GM12892 (cell line): Measurements from ENCODE around the gene HIPK4. TPM values are rescaled to one million over a fixed set of nuclear protein-coding genes. Genes with fewer than 3 reads are reported as not detected.
A peak's percentile ranks its signal among the peaks of the same experiment; 100 is the strongest.
"Not testable (repeated sequence)": the region's sequence is repeated elsewhere in the genome, so short reads cannot be mapped to it uniquely, and the experiment has no call there.

ENCODE experiments used
- DNase-seq: peaks from one replicate; pipeline ENCODE4 v3.0.0; 2011; ENCODE audit not compliant: insufficient read length
- FAIRE-seq: peaks from 2 replicates; lab custom pipeline; 2011; peaks lifted over from hg19 to GRCh38; lab: Jason Lieb, UNC
- POLR2A ChIP-seq: IDR thresholded peaks from 2 replicates; pipeline ENCODE4 v1.6.1; 2011; ENCODE audit warnings: low read depth, low read length, control low read depth
- POLR2AphosphoS5 ChIP-seq: IDR thresholded peaks from 2 replicates; pipeline ENCODE4 v1.6.1; 2011; ENCODE audit warnings: low read depth, low read length, control low read depth
- TAF1 ChIP-seq: IDR thresholded peaks from 2 replicates; pipeline ENCODE4 v1.6.1; 2011; ENCODE audit warnings: low read depth, mild to moderate bottlenecking, control low read depth, low read length, borderline replicate concordance
- polyA plus RNA-seq: library from polyadenylated mRNA; unstranded; fragments of >200 nt; gene quantifications from one replicate; pipeline ENCODE4 v1.2.1, GENCODE V29; 2012; ENCODE audit warnings: missing spikeins, inconsistent platforms; ENCODE audit not compliant: missing spikeins

HIPK4 gene, protein sequence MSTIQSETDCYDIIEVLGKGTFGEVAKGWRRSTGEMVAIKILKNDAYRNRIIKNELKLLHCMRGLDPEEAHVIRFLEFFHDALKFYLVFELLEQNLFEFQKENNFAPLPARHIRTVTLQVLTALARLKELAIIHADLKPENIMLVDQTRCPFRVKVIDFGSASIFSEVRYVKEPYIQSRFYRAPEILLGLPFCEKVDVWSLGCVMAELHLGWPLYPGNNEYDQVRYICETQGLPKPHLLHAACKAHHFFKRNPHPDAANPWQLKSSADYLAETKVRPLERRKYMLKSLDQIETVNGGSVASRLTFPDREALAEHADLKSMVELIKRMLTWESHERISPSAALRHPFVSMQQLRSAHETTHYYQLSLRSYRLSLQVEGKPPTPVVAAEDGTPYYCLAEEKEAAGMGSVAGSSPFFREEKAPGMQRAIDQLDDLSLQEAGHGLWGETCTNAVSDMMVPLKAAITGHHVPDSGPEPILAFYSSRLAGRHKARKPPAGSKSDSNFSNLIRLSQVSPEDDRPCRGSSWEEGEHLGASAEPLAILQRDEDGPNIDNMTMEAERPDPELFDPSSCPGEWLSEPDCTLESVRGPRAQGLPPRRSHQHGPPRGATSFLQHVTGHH
- polyA plus RNA-seq = not detected

GRCh38 chr19:40390084-40390742 is at the start of gene HIPK4:
TSS of gene HIPK4 (minus strand) at chr19:40390181. CDS start at chr19:40389902, 279 bp downstream.
- no peak for DNase-seq
- FAIRE-seq = no peak
- TF ChIP-seq POLR2A = no peak
- TF ChIP-seq TAF1 = no peak
- no peak for TF ChIP-seq POLR2AphosphoS5

DNA sequence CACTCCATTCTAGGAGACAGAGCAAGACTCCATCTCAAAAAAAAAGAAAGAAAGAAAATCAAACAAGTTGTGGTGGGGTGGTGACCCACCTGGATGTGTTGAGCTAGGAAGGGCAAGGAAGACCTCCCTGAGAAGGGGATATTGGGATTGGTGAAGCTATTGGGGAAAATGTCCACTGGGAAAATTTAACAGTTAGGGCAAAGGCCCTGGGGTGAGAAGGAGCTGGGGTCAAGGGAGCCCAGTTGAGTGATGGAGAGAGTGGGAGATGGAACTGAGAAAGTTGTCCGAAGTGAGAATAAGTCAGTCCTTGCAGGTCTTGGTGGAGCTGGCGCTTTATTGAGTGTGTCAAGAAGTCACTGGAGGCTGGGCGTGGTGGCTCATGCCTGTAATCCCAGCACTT is 48.3 kb upstream of the HIPK4 start:
- TF ChIP-seq TAF1 (no peak), POLR2AphosphoS5 (no peak), POLR2A (no peak)
- FAIRE-seq (no peak), DNase-seq (no peak)

DNA sequence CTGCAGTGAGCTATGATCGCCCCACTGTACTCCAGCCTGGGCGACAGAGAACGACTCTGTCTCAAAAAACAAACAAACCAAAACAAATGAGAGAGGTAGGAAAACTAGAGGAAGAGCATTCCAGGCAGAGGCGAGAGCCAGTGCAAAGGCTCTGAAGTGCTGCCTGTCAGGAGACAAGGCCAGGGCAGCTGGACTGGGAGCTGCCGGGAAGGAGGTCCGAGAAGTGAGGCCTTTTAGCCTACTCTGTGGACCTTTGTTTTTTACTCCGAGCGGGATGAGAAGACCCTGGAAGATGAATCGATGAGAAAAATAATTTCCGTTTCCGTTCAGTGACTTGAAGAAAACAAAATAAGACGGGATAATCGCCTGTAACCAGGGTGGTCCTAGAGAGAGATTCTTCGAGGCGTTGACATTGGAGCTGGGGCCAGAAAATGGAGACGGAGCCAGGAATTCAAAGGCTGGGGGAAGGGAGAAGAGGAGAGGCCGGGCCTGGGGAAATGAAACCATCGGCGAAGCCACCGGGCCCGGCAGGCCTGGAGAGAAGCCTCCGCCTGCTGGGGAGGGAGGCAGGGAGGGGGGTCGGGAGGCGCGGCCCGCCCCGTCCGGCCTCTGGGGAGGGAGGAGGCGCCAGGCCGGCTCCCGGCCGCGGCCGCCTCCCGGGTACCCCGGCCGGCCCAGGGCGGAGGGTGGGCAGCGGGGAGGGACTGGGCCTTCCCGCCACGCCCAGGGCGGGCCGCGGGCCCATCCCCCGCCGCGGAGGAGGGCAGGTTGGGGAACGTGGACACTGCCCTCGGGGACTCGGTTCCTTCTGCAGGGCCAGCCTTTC is 43.6 kb upstream of the HIPK4 start:
- FAIRE-seq (peak; percentile 83), DNase-seq (peak; percentile 89)
- TF ChIP-seq POLR2AphosphoS5 (no peak), TAF1 (peak; percentile 58; the same call in 1 of the 2 replicates), POLR2A (peak; percentile 47; the same call in 1 of the 2 replicates)

DNA sequence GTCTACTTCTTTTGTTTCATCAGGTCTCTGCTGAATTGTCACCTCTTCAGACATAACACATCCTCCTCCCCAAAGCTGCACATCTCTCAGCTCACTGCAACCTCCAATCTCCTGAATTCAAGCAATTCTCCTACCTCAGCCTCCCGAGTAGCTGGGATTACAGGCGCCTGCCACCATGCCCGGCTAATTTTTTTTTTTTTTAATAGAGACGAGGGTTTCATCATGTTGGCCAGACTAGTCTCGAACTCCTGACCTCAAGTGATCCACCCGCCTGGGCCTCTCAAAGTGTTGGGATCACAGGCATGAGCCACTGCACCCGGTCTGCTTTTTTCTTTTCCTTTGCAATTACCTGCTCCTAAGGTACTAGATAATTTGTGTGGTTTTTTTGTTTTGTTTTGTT is 42.8 kb upstream of the HIPK4 start:
- DNase-seq = not testable (repeated sequence)

GRCh38 chr19:40431698-40432097 is 41.7 kb upstream of the HIPK4 start:
- TF ChIP-seq POLR2A = no peak
- no peak for TF ChIP-seq POLR2AphosphoS5
- TF ChIP-seq TAF1 = no peak
- DNase-seq (no peak), FAIRE-seq (no peak)

More for the DNA sequence above, 42.8 kb upstream of the HIPK4 start:
- not testable (repeated sequence) for FAIRE-seq

GRCh38 chr19:40430242-40430641 is 40.3 kb upstream of the HIPK4 start:
- FAIRE-seq, DNase-seq: not testable (repeated sequence)

GRCh38 chr19:40428197-40428596 is 38.2 kb upstream of the HIPK4 start:
- not testable (repeated sequence) for DNase-seq, FAIRE-seq

DNA sequence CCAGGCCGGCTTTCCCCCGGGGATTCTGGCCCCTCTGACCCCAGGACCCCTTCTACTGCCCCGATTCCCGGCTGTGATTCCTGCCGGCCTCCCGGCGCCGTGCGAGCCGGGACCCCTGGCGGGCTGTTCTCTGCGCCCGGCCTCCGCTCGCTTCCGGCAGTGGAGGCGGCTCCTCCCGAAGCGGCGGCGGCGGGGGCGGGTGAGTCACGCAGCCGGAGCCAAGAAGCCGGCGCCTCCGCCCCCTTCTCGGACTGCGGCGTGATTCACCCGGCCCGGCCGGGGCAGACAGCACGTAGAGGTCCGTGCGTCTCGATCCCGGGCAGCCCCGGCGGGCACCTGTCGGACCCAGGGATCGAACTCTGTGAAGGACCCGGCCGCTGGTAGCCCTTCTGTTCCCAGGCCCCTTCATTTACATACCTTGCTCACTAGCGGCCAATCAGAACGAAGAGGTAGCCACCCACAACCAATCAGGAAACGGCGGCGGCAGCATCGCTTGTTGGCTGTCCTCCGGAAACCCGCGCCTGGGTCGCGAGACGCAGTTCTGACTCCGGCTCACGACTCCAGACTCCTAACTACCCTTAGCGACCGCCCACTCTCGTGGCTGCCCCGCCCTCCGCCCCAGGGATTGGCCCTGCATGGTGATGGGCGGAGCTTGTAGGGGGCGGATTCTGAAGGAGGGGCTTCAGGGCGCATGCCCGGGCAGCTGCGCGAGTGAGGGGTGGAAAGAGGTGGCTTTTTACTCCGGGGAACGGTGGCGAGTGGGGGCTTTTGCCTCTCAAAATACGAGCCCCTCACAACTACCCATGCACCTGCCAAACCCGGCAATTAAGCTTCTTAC is 35.7 kb upstream of the HIPK4 start, which contains the start of gene SERTAD1:
Gene SERTAD1, minus strand, starts transcription at position 543 of the 838 bp plus-strand sequence. CDS start 2,446 bp downstream, outside the sequence.
- TF ChIP-seq POLR2AphosphoS5 (peak; percentile 96), TAF1 (peak; percentile 81), POLR2A (peak; percentile 97)
- FAIRE-seq (peak; percentile 95), DNase-seq (peak; percentile 99)

DNA sequence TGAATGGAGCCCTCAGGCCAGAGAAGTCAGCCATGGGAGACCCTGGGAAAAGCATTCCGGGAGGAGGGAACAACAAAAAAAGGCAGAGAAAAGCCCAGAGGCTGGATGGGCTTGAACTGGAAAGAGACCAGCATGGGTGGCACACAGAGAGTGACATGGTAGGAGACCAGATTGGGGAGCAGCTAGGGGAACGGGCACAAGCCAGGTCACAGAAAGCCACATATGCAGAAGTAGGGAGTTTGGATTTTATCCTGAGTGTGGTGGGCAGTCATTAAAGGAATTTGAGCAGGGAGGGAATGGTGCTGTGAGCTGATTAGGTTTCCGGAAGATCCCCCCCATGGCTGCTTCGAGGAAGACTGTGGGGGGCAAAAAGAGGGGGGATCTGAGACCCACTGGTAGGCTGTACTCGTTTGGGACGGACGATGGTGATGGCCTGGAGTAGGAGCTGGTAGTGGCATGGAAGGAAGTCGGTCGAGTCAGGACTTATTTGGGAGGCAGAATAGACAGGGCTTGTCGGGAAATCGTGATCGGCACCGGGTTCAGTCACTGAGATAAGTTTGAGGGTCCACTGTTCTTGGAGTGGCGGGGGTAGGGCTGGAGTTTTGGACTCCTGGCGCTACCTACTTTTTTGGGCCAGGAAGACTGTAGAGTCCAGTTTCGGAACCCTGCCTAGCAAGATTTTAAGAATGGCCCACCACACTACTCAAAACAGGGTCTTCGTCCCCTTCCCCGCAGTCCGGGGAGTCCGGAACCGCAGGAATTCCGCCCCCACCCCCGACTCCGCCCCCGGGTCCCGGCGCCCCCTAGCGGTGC is 34.9 kb upstream of the HIPK4 start:
- FAIRE-seq = peak; percentile 60
- DNase-seq = no peak
- TF ChIP-seq POLR2A (no peak), POLR2AphosphoS5 (no peak), TAF1 (no peak)

DNA sequence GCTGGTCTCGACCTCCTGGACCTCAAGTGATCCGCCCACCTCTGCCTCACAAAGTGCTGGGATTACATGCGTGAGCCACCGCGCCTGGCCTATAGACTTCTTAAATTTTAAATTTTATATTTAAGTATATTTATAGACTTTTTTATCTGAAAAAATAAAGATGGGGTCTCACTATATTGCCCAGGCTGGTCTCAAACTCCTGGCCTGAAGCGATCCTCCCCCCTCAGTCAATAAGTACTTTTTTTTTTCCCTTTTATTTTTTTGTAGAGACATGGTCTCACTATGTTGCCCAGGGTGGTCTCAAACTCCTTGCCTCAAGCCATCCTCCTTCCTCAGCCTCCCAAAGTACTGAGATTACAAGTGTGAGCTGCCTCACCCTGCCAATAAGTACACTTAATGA is 34.0 kb upstream of the HIPK4 start:
- TF ChIP-seq POLR2A (no peak), TAF1 (no peak), POLR2AphosphoS5 (no peak)
- no peak for DNase-seq
- no peak for FAIRE-seq
